GM15510 (cell line): ENCODE measurements around the gene SURF6.

Source experiments
- POLR2A ChIP-seq: IDR thresholded peaks from 3 replicates; pipeline ENCODE4 v1.6.1; 2011; ENCODE audit warnings: borderline replicate concordance; ENCODE audit not compliant: insufficient read length; ENCODE audit errors: extremely low read depth

The SURF6 gene

DNA sequence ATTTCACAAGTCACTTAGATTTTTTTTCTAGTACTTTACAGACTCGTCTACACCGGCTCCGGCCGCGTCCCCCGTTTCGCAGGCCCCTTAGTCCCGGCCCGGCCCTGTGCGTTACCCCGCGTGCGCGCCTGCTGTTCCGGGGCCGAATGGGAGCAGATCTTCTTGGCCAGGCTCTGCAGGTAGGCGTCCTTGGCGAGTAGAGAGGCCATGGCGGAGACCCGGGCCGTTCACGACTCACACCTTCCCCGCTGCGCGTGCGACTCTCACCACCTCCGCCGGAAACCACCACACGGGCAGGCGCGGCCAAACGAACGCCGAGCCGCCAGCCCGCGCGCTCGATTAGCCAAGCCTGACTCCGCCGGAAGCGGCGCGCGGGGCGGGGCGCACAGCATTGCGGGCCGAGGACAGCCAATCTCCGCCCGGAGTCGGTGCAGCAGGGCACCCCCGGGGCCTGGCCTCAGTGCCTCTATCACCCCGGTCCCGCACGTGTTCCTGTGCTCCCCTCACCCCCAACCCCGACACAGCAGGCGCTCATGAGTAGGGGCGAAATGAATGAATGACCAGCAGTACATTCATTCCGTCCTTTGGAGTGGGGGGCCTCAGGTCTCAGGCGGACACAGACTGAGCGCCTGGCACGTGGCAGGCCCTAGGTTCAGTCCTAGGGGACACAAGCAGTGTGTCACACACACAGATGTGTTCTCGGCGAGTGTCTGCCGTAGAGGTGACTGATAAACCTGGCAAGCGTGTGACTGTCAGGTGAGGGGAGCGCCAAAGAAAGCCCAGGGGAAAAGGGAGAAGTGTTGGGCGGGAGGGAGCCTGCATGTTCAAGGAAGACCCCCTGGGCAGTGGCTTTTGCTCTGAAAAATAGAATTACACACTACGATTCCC, at the start of gene SURF6:
TSS of gene SURF6 (minus strand) at position 265 of the 888 bp plus-strand sequence. CDS start at position 209, 56 bp downstream.
- TF ChIP-seq POLR2A, result peak; percentile 80

DNA sequence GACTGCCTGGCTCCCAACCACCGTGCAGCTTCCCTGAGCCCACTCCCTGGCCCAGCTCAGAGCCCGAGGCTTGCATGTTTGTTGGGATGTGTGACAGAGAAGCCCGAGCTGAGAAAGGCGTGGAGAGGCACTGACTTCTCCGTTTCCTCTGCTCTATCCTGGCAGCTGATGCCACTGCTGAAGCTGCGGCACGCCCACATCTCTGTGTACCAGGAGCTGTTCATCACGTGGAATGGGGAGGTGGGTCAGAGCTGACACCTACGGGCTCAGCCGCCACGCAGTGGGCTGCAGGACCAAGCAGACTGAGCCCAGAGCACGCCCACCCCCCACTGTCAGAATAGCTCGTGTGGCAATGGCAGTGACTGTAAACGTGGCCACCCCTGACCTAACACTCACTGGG, 49.5 kb upstream of the SURF6 start:
- TF ChIP-seq POLR2A, result no peak

DNA sequence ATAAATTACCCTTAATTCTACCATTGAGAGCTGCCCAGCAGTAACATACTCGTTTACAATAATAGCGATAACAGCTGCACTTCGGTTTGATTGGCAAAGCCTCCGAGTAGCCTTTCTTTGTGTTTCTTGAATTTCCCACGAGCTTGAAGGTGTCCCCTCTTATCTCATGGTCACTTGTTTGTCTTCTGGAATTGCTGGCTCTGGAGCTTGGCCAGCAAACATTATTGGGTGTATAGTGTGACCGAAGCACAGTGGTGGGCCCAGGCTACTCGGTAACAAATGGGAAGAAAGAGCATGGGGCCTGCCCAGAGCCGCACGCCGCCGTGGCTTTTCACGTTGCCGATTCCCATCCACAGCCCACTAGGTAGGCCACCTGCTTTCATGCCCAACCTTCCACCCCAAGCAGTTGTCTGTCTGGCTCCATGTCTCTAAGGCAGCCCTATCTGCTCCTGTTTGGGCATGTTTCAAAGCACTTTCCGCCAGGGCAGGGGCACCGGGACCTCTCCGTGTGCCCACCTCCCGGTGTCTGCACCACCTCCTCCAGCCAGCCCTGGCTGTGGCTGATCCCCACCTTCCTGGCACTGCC, 48.8 kb upstream of the SURF6 start:
- TF ChIP-seq POLR2A, result no peak

DNA sequence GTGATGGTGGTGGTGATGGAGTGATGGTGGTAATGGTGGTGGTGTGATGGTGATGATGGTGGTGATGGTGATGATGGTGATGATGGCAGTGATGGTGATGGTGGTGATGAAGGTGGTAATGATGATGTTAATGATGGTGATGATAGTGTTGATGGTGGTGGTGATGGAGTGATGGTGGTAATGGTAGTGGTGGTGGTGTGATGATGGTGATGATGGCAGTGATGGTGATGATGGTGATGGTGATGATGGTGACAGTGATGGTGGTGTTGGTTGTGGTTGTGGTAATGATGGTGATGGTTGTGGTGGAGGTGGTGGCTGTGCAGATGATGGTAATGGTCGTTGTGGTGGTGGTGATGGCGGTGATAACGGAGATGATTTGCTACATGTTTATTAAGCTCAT, 47.5 kb upstream of the SURF6 start:
- TF ChIP-seq POLR2A, result no peak

DNA sequence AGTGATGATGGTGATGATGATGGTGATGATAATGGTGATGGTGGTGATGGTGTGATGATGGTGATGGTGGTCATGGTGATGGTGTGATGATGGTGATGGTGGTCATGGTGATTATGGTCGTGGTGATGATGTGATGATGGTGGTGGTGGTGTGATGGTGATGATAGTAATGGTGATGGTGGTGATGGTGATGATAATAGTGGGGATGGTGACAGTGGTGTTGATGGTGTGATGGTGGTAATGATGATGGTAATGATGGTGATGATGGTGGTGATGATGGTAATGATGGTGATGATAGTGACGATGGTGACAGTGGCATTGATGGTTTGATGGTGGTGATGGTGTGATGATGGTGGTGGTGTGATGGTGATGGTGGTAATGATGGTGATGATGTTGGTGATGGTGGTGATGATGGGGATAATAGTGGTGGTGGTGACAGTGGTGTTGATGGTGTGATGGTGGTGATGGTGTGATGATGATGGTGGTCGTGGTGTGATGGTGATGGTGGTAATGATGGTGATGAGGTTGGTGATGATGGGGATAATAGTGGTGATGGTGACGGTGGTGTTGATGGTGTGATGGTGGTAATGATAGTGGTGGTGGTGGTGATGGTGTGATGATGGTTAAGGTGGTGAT, 46.6 kb upstream of the SURF6 start:
- no peak for TF ChIP-seq POLR2A

DNA sequence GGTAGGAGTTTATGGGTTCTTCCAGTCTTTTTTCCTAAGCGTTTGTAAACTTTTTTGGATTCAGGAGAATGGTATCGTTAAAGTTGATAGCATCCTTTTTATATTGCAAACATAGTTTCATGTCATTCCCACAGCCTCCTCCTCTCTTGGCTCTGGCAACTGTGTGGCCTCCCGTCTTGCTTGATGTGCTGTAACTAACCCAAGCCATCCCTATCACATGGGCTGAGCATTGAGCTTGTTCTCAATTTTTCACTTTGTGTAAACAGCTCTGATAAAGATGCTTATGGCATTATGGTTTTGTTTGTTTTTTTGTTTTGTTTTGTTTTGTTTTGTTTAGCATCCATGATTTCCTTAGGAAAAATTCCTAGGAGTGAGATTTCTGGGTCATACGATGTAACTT, 44.7 kb upstream of the SURF6 start:
- no peak for TF ChIP-seq POLR2A

DNA sequence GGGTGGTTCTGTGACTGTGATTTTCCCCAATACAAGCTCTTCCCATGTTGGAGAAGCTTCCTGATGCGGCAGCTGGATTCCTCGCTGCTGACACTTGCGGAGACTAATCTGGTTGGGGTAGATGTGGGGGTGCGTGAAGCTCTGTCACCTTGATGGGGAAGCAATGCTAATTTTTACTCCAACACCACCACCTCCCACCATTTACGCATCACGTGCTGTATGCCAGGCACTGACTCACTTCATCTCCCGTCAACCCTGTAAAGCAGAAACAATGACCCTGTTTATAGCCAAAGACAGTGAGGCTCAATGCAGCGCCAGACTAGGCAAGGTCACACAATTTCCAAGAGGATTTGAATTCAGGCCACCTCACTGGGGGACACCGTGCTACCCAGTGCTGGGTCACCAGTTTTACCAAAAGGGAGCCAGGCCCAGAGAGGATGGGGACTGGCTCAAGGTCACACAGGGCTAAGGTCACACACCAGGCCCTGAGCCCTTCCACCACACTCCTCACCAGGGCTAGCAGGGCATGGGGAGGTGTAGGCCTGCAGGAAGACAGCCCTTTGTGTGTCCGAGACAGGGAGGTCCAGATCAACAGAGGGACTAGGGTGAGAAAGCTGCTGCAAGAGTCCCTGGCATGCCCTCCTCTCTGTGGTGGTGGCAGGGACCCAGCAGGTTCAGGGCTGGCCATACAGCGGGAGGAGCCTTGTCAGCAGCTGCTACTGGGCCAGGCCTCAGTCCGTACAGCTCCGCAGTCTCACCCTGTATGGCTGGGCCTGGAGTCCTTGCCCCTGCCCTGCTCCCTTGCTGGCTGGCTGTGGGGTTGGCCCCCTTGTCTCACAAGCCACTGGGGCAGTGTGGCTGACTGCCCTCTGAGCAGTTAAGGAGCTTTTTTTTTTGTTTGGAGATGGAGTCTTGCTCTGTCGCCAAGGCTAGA, 43.4 kb upstream of the SURF6 start:
- no peak for TF ChIP-seq POLR2A

DNA sequence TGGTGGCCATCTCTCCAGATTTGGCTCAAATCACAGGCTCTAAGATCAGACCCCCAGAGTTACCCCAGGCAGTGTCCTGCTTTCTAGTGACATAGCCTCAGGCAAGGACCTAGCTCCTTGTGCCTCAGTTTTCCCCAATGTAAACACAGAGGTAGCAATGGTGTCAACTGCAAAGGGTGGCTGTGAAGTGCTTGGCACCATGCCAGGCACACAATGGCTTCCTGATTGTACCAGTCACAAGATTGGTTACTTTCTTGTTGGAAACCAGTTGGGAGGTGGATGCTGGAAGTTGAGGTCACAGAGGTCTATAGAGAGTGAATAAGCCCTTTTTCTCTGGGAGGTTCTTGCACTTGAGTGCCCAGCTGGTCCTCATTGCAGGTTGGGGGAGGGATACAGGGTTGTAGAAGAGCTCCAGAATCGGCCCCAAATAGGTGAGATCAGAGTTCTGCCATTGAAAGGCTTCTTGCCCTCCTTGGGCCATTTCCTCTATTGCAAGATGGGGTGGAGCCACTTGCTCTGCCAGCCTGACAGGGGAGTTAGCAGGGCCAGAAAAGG, 42.5 kb upstream of the SURF6 start:
- TF ChIP-seq POLR2A, result no peak

DNA sequence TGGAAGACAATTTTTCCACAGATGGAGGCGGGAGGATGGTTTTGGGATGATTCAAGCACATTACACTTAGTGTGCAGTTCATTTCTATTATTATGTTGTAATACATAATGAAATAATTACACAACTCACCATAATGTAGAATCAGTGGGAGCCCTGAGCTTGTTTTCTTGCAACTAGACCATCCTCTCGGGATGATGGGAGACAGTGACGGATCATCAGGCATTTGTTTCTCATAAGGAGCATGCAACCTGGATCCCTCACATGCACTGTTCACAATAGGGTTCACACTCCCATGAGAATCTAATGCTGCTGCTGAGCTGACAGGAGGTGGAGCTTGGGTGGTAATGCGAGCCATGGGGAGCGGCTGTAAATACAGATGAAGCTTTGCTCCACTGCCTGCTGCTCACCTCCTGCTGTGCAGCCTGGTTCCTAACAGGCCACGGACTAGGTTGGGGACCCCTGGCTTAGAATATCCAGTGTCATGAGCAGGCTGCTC, 41.8 kb upstream of the SURF6 start:
- no peak for TF ChIP-seq POLR2A

DNA sequence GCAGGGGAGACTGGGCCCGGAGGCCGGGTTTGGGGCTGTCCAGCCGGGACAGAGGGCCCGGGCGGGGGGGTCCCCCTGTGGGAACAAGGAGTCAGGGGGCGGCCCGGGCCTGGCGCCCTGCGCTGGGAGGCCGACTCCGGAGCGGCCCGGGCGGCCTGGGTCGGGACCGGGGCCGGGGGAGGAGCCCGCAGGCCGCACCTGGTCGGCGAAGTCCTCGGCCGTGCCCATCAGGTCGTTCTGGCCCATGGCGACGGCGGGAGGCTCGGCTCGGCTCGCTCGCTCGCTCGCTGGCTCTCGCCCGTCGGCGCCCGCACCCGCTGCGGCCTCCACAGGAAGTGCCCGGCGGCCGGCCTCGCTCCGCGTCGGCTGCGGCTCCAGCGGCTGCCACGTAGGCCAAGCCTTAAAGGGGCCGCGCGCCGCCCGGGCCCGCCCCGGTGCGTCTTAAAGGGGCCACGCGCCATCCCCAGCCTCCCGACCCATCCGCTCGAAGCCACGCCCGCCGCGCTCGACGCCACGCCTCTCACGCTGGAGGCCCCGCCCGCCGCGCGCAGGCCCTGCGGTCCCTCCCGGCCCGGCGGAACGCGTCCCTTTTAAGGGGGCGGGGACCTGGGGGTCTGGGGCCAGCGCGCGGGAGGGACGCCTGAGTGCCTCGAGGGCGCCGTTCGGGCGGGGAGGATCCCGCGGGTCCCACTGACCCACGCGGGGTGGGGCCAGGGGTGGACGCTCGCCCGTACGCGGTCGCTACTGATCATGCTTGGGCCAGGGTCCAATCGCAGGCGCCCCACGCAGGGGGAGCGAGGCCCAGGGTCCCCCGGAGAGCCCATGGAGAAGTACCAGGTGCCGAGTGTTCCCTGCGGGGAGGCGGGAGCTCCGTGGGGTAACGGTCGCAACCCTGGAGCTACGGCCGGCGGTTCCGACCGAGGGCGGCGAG, 40.0 kb upstream of the SURF6 start, which contains the start of the genes STKLD1 and SURF4:
TSS of gene STKLD1 (plus strand) at position 643 of the 931 bp plus-strand sequence. CDS start at position 751, 108 bp downstream.
TSS of gene SURF4 (minus strand) at position 337 of the 931 bp plus-strand sequence. CDS start at position 246, 91 bp downstream.
- TF ChIP-seq POLR2A, result peak; percentile 92

DNA sequence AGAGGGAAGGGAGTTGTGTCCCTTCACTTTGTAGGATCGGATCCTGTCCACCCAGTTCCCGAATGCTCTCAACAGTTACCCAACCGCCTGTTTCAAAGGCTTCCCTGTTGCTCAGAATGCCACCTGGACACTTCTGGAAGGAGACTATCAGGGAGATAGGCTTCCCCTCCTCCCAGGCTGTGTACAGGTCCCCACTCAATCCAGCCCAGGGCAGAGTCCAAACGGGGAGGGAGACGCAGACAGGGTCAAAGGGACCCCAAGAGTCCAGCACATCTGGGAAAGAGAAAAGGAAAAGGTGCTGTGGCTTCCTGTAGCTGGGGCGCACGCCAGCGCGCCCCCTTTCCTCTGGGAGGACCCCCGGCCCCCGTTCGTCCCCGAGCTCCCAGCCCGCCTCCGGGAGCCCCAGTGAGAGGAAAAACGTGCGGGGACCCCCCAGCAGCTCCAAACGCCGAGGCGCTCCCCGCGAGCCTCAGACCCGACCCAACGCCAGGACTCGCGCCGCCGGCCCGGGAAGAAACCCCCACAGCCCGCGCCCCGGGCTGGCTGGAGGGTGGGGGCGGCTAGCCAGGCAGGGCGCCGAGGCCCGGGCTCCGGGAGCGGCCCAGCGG, 39.2 kb upstream of the SURF6 start:
- TF ChIP-seq POLR2A, result no peak

DNA sequence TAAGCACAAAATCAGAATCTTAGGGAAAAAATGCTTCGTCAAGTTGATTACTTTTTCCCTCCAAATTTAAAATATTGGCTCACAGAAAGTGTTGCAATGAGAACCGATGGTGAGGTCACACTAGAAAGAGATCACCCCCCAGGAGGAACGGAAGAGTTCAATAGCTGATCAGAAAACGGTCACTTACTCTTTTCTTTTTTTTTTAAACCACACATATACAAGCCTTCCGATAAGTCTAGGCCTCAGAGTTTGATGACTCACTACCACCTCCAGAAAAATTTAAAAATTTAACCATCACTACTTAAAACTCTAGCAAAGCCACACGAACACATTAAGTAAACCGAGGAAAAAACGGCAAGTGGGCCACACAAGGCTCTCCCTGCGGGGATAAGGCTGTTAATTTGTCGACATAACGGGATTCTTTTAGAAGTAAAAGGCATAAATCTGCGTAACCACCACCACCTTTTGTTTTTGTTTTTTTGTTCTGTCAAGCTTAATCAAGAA, 38.7 kb upstream of the SURF6 start:
- no peak for TF ChIP-seq POLR2A

DNA sequence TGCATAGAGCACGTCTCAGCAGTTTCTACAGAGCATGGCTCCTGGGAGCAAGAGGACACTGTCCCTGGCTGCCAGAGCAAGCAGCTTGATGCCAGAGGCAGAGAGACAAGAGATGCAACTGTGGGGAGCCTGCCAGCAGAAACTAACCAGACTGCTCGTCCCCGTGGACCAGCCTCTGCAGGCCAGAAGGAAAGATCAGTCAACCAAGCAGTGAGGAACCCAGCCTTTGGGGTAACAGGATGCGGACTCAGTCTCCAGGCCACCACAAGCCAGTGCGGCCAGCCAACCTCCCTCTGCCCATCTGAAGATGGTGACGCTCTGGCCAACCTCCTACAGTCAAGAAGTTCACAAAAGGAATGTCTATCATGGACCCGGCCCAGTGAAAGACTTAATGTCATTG, 36.2 kb upstream of the SURF6 start:
- no peak for TF ChIP-seq POLR2A

DNA sequence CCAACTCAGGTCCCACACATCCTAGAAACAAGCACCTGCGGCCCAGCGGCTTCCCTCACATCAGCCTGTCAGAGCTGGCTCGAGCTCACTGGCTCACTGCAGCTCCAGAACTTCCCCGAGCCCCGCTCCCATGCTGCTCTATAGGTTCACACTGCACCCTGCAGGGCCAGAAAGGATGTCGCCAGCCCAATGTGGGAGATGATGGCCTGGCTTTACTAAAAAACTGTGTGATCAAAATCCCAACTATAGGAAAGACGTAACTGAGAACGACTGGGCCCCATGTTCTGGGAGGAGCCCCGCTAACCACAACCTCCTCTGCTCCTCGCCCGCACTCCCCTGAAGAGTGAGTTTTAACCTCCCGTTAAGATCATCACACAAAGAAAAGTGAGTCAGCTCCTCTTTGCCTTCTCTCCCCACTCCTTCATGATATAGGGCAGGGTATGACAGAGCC, 35.3 kb upstream of the SURF6 start:
- TF ChIP-seq POLR2A, result no peak
